Measurements from ENCODE around the gene GRK7. TPM values are rescaled to one million over a fixed set of nuclear protein-coding genes. Genes with fewer than 3 reads are reported as not detected.

The GRK7 gene
- total RNA-seq, 1 experiment from 2014 or later: not detected

GRCh38 chr3:141795276-141795675 lies 32.1 kb downstream of the GRK7 start:
- no peaks in the 10 kb centered on the region for H3K9me3 ChIP-seq (ENCODE audit: control insufficient read depth in 1 of 2, insufficient read depth in 1 of 2, low read depth in 1 of 2, low read length in 2 of 2)
- no peak overlapping the region for H3K4me3 ChIP-seq (replicated peaks in 1 of 2; ENCODE audit: low read depth in 1 of 2, low read length in 2 of 2)
- DNase-seq (ENCODE audit: low read depth, low spot score) (no peak), ATAC-seq (no peak)
- TF ChIP-seq MAX (IDR thresholded peaks at IDR 0.05): no peak
- no peak for TF ChIP-seq SRF (IDR thresholded peaks at IDR 0.05; ENCODE audit: low read depth)
- TF ChIP-seq ZBTB33 (IDR thresholded peaks at IDR 0.05; ENCODE audit: extremely low read depth, insufficient replicate concordance, low read length): no peak
- TF ChIP-seq YY1 (IDR thresholded peaks at IDR 0.05; ENCODE audit: extremely low read depth, insufficient replicate concordance, low read depth, low read length): no peak
- no peak for TF ChIP-seq REST (IDR thresholded peaks at IDR 0.05; ENCODE audit: low read depth)
- TF ChIP-seq ELF1 (IDR thresholded peaks at IDR 0.05; ENCODE audit: borderline replicate concordance, low read depth): no peak
- TF ChIP-seq CBX3 (IDR thresholded peaks at IDR 0.05; ENCODE audit: low read depth): no peak
- no peak for TF ChIP-seq POLR2A (IDR thresholded peaks at IDR 0.05; ENCODE audit: borderline replicate concordance, extremely low read depth, insufficient read depth, insufficient read length)
- TF ChIP-seq SP1 (IDR thresholded peaks at IDR 0.05; ENCODE audit: low read depth): no peak
- no peak for TF ChIP-seq TCF7L2 (IDR thresholded peaks at IDR 0.05; ENCODE audit: borderline replicate concordance, extremely low read depth, insufficient read depth, insufficient read length)
- no peak for TF ChIP-seq ZFX (IDR thresholded peaks at IDR 0.05)
- TF ChIP-seq EZH2phosphoT487 (IDR thresholded peaks at IDR 0.05; ENCODE audit: borderline replicate concordance): no peak
- TF ChIP-seq CTCF (IDR thresholded peaks at IDR 0.05 in 2 of 3, conservative IDR thresholded peaks at IDR 0.05 in 1 of 3; ENCODE audit: borderline replicate concordance in 1 of 3, insufficient read depth in 1 of 3, low read depth in 2 of 3, low read length in 2 of 3): no peak
- no peak for TF ChIP-seq CEBPB (IDR thresholded peaks at IDR 0.05; ENCODE audit: low read depth)
- TF ChIP-seq RAD21 (IDR thresholded peaks at IDR 0.05; ENCODE audit: low read depth): no peak
- no peak for TF ChIP-seq ATF3 (IDR thresholded peaks at IDR 0.05)
- no peak for TF ChIP-seq POLR2AphosphoS5 (IDR thresholded peaks at IDR 0.05; ENCODE audit: low read depth, low read length)
- intact Hi-C loops (cut with micrococcal nuclease): no loop called here
- CTCF ChIA-PET: no interaction called here
- POLR2A ChIA-PET: no interaction called here
- H2AFZ ChIP-seq (ENCODE audit: low read depth, low read length, poor library complexity, severe bottlenecking): no peak overlapping the region
- RAD21 ChIA-PET (ENCODE audit: low non-redundant PET in 1 of 2, low total read pairs in 2 of 2, uncharacterized antibody in 2 of 2, unreplicated experiment in 2 of 2): no interaction called here
- H3K9me2 ChIP-seq (ENCODE audit: insufficient read depth): no peaks in the 10 kb centered on the region
- H3K79me2 ChIP-seq (ENCODE audit: insufficient read depth, low read length): no peaks in the 10 kb centered on the region
- no peak overlapping the region for H3K4me2 ChIP-seq (ENCODE audit: low read length)
- H3K9ac ChIP-seq (ENCODE audit: low read length): no peak overlapping the region
- no peak overlapping the region for H3K27ac ChIP-seq (ENCODE audit: low read depth, low read length)
- no TSS peak for BruUV-seq (replicated peaks)
- no peaks in the 10 kb centered on the region for H3K36me3 ChIP-seq (ENCODE audit: control insufficient read depth in 1 of 2, insufficient read depth in 2 of 2, low read length in 2 of 2)
- H3K4me1 ChIP-seq (ENCODE audit: control insufficient read depth in 1 of 2, insufficient read depth in 2 of 2, low read length in 2 of 2): no peaks in the 10 kb centered on the region
- no peaks in the 10 kb centered on the region for H4K20me1 ChIP-seq (ENCODE audit: insufficient read depth)
- H3K27me3 ChIP-seq (ENCODE audit: insufficient read depth, low read length): no peaks in the 10 kb centered on the region
